Adipocyte (in vitro differentiated cells): Measurements from ENCODE around the gene THAP6.
"Not testable (repeated sequence)": the region's sequence is repeated elsewhere in the genome, so short reads cannot be mapped to it uniquely, and the experiment has no call there.

Experiments used
- DNase-seq: peaks from one replicate; pipeline ENCODE4 v3.0.0-alpha.2; 2015; ENCODE audit warnings: low read depth
- H3K27me3 ChIP-seq: replicated peaks from 2 replicates; pipeline ENCODE4 v1.7.0; 2013; ENCODE audit warnings: mild to moderate bottlenecking, low read length, moderate library complexity; ENCODE audit not compliant: control insufficient read depth, insufficient read depth
- H3K36me3 ChIP-seq: 2 replicates; pipeline ENCODE4 v1.7.0; 2013; ENCODE audit warnings: low read length, mild to moderate bottlenecking, moderate library complexity; ENCODE audit not compliant: control insufficient read depth, insufficient read depth, severe bottlenecking
- H3K4me1 ChIP-seq: 2 replicates; pipeline ENCODE4 v1.7.0; 2013; ENCODE audit warnings: mild to moderate bottlenecking, low read length, moderate library complexity; ENCODE audit not compliant: control insufficient read depth, insufficient read depth
- H3K4me3 ChIP-seq: 2 replicates; pipeline ENCODE4 v1.7.0; 2013; ENCODE audit warnings: mild to moderate bottlenecking, low read length, moderate library complexity
- H3K9ac ChIP-seq: 2 replicates; pipeline ENCODE4 v1.7.0; 2013; ENCODE audit warnings: mild to moderate bottlenecking, low read length, moderate library complexity
- H3K9me3 ChIP-seq: 2 replicates; pipeline ENCODE4 v1.7.0; 2013; ENCODE audit warnings: mild to moderate bottlenecking, low read length, moderate library complexity; ENCODE audit not compliant: control insufficient read depth

The THAP6 gene

DNA sequence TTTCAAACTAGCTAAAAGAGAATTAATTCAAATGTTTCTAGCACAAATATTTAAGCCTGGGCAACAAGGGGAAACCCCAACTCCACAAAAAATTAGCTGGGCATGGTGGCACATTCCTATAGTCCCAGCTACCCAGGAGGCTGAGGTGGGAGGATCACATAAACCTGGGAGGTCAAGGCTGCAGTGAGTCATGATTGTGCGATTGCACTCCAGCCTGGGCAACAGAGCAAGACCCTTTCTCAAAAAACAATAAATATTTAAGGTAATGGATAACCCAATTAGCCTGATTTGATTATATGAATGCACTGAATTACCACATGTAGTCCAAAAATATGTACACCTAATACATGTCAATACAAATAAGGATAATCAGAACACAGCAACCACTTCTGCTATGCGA lies 14.4 kb upstream of the THAP6 start:
- Histone ChIP-seq H3K27me3 (no peaks in the 10 kb centered on the region), H3K9ac (no peak overlapping the region), H3K36me3 (peaks cover 40% of the 10 kb centered on the region), H3K4me3 (no peak overlapping the region), H3K4me1 (no peaks in the 10 kb centered on the region), H3K9me3 (no peaks in the 10 kb centered on the region)
- no peak for DNase-seq

DNA sequence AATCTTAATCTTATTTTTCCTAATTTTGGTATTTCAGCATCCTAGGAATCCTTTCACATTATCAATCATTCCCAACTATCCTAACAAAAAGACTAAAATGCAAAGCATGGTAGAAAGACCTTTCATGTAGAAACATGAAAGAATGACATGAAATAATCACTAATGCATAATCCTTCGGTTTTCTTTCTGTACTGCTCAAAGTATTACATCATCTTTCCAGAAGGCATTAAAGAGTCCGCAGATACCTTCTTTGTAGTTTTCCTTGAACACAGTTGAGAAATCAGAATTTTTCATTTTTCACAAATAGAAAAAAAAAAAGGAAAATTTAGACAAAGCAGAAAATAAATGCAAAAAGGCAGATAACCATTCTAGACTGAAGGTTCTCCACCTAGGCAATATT lies 11.6 kb upstream of the THAP6 start:
- H3K27me3 ChIP-seq = no peaks in the 10 kb centered on the region
- no peaks in the 10 kb centered on the region for H3K4me1 ChIP-seq
- no peak for DNase-seq
- no peak overlapping the region for H3K4me3 ChIP-seq
- peaks cover 50% of the 10 kb centered on the region for H3K36me3 ChIP-seq
- no peak overlapping the region for H3K9ac ChIP-seq
- no peaks in the 10 kb centered on the region for H3K9me3 ChIP-seq

DNA sequence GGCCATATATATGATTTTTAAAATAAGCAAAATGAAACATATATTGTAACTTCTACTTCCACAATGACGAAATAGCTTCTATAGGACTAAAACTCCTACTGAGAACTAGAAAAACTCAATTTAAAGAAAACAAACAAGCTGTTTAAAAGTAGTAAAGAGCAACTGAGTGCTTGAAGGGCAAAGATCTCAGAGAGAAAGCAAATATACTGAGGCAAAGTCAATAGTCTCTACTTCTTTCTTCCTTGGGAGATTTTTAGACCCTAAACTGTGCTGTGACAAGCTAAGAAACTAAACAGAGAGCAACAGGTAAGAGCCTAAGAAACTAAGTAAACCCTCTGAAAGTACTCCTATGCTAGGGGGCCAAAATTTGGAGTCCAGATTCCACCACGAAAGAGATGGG lies 8.6 kb upstream of the THAP6 start:
- Histone ChIP-seq H3K36me3 (peaks cover 43% of the 10 kb centered on the region), H3K4me3 (no peak overlapping the region), H3K4me1 (peaks cover 7% of the 10 kb centered on the region), H3K9me3 (no peaks in the 10 kb centered on the region), H3K9ac (no peak overlapping the region), H3K27me3 (no peaks in the 10 kb centered on the region)
- DNase-seq = no peak

DNA sequence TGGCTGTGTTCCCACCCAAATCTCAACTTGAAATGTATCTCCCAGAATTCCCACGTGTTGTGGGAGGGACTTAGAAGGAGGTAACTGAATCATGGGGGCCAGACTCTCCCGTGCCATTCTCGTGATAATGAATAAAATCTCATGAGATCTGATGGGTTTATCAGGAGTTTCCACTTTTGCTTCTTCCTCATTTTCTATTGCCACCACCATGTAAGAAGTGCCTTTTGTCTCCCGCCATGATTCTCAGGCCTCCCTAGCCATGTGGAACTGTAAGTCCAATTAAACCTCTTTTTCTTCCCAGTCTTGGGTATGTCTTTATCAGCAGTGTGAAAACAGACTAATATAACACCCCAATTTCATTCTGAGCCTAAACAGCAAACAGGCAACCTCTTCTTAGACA lies 4.7 kb upstream of the THAP6 start:
- H3K4me1 ChIP-seq = peaks cover 32% of the 10 kb centered on the region
- H3K27me3 ChIP-seq, H3K9me3 ChIP-seq, H3K9ac ChIP-seq, DNase-seq, H3K4me3 ChIP-seq: not testable (repeated sequence)
- H3K36me3 ChIP-seq = peaks cover 29% of the 10 kb centered on the region

DNA sequence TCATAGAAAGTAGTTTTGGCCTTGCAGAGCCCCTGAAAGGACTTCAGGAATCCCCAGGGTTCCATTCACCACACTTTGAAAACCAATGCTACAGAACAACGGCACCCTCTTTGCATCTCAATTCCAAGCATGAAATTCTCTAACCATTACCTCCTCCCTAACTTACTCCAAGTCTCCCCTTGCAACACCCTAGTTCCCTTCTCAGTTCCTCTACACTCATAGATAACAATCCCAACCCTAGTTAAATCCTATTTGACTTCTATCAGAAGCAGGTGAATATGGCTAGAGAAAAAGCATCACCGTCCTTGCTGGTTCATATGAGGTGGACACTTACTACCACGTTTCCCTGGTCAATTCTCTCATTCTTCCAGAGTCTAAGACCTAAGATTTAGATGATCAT lies 2.4 kb upstream of the THAP6 start:
- Histone ChIP-seq H3K27me3 (no peaks in the 10 kb centered on the region), H3K36me3 (peaks cover 16% of the 10 kb centered on the region), H3K4me3 (peak overlapping the region; percentile 98), H3K9ac (peak overlapping the region; percentile 43), H3K4me1 (peaks cover 43% of the 10 kb centered on the region), H3K9me3 (no peaks in the 10 kb centered on the region)
- DNase-seq = no peak

DNA sequence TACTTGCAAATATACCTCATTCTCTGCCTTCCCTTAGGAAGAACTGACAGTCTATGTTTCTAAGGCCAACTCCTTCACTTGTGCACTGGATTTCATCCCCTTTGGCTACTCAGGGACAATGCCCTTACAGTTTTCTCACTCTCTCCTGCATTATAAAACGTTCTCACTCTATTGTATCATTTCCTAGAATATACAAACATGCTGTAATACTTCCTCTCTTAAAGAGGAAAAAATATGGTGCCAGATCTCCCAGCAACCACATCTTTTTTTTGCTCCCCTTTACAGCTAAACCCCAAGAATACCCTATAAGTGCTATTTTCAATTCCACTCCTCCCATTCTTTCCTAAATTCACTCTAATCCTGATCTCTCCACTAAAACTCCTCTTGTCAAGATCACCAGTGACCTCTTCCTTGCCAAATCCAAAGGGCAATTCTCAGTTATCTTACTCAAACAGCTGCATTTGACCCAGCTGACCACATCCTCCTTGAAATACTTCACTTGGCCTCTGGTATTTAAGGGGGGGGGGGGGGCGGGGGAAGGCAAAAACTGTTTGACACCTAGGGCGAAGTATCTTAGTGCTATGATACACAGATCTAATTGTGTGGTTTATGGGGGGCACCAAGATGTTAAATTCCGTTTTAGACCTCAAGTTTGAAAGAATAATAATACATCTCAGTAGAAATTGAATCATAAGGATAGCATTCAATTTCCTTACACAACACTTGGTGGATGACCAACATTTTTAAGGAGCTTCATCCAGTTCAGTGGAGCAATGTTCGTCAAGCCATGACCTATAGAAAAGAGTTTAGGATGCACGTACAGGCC lies 1.7 kb upstream of the THAP6 start:
- peak; percentile 58 for DNase-seq
- peaks cover 17% of the 10 kb centered on the region for H3K36me3 ChIP-seq
- H3K9ac ChIP-seq = peak overlapping the region; percentile 91
- peak overlapping the region; percentile 98 for H3K4me3 ChIP-seq
- H3K4me1 ChIP-seq = peaks cover 43% of the 10 kb centered on the region
- no peaks in the 10 kb centered on the region for H3K27me3 ChIP-seq
- H3K9me3 ChIP-seq = no peaks in the 10 kb centered on the region

DNA sequence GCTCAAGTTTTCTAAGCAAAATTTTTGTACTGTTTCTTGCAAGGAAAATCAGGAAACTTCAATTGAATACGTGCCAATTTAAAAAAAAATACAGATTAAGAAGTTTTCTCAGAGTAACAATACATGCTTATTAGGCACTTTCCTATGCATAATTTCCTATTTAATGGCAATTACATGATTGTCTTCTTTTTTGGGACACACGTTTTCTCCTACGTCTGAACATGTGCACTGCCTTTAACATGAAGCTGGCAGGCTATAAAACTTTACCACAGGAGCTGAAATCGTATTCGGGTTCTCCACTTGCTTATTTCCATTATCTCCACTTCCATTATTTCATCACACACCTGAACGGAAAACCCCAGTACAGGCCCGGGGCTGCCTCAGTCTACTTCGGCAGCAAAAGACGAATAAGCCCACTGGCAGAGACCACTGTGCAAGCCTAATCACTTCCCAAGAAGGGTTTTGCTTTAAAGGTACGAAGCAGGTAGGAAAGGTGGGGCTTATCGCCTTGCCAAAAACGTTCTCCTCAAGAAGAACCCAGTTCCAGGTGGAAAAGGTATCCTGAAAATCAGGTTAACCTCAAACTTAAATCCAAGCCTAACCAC lies 645 bp upstream of the THAP6 start:
- H3K9me3 ChIP-seq = no peaks in the 10 kb centered on the region
- H3K4me1 ChIP-seq = peaks cover 43% of the 10 kb centered on the region
- H3K36me3 ChIP-seq = peaks cover 22% of the 10 kb centered on the region
- H3K27me3 ChIP-seq = no peaks in the 10 kb centered on the region
- peak overlapping the region; percentile 98 for H3K4me3 ChIP-seq
- peak; percentile 44 for DNase-seq
- H3K9ac ChIP-seq = peak overlapping the region; percentile 91

DNA sequence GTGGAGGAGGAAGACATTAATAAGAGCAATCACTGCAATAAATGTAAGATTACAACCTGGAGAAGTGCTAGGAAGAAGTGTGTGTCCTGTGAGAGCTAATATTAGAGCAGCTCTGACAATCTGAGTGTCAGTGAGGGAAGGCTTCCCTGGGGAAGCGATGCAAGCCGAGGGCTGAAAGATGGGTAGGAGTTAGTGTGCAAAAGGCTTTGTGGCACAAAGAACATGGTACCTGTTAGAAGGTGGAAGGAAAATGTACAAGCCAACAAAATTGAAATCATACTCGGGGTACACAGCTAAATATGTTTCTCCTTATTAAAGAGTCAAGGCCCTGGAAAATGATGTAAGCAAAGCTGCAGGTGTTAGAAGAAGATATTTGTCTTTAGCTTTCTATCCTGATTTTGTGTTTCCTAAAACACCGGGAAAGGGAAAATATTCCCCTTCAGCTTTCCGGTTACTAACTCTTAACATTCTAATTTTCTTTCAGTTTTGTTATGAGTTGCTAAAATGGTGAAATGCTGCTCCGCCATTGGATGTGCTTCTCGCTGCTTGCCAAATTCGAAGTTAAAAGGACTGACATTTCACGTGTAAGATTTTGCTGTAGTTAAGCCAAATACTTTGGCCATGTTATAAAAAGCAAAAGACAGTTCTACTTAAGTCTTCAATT lies 808 bp downstream of the THAP6 start:
- no peak for DNase-seq
- H3K4me3 ChIP-seq = peak overlapping the region; percentile 98
- peaks cover 28% of the 10 kb centered on the region for H3K36me3 ChIP-seq
- no peaks in the 10 kb centered on the region for H3K9me3 ChIP-seq
- H3K27me3 ChIP-seq = no peaks in the 10 kb centered on the region
- peak overlapping the region; percentile 91 for H3K9ac ChIP-seq
- peaks cover 41% of the 10 kb centered on the region for H3K4me1 ChIP-seq

DNA sequence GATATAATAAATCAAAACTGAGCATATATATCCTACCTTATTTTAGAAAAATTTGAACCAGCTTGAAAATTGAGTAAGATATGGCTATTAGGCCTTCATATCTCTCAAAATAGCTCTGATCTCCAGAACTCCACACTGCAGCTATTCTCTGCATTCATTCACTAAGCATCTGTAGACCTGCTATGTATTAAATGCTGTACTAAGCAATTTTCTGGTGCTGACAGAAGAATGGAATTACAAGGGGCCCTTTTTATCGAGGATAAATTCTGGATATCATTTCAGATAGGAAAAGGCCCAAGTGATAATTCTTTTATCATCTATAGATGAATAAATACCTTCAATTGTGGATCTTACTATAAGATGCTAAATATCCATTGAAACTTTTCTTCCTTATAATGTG lies 1.9 kb downstream of the THAP6 start:
- Histone ChIP-seq H3K9ac (no peak overlapping the region), H3K36me3 (peaks cover 34% of the 10 kb centered on the region)

DNA sequence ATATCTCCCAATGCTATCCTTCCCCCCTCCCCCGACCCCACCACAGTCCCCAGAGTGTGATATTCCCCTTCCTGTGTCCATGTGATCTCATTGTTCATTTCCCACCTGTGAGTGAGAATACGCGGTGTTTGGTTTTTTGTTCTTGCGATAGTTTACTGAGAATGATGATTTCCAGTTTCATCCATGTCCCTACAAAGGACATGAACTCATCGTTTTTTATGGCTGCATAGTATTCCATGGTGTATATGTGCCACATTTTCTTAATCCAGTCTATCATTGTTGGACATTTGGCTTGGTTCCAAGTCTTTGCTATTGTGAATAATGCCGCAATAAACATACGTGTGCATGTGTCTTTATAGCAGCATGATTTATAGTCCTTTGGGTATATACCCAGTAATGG lies 5.2 kb downstream of the THAP6 start:
- DNase-seq, H3K27me3 ChIP-seq, H3K9me3 ChIP-seq, H3K4me3 ChIP-seq, H3K9ac ChIP-seq: not testable (repeated sequence)
- Histone ChIP-seq H3K36me3 (peaks cover 55% of the 10 kb centered on the region), H3K4me1 (peaks cover 10% of the 10 kb centered on the region)

More for the DNA sequence above, 1.9 kb downstream of the THAP6 start:
- no peak for DNase-seq
- Histone ChIP-seq H3K9me3 (no peaks in the 10 kb centered on the region), H3K4me1 (peaks cover 31% of the 10 kb centered on the region), H3K4me3 (no peak overlapping the region), H3K27me3 (no peaks in the 10 kb centered on the region)

DNA sequence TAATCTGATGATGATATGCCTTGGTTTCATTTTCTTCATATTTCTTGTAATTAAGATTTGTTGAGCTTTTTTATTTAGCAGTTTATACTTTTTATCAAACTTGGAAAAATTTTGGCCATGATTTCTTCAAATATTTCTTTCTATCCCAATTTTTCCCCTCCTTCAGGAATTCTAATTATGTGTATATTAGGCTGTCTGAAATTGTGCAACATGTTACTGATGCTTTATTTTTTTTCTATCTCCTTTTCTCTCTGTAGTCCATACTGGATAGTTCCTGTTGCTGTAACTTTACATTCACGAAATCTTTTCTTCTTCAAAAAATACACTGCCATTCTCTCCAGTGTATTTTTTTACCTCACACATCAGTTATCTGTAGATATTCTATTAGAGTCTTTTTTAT lies 10.8 kb downstream of the THAP6 start:
- peak; percentile 12 for DNase-seq
- no peaks in the 10 kb centered on the region for H3K4me1 ChIP-seq
- H3K9me3 ChIP-seq = no peaks in the 10 kb centered on the region
- H3K9ac ChIP-seq = no peak overlapping the region
- H3K4me3 ChIP-seq = no peak overlapping the region
- no peaks in the 10 kb centered on the region for H3K27me3 ChIP-seq
- peaks cover 77% of the 10 kb centered on the region for H3K36me3 ChIP-seq
